Mononuclear cell (primary cell): ENCODE data around the gene EIF4EBP2. TPM values are rescaled to one million over a fixed set of nuclear protein-coding genes. Genes with fewer than 3 reads are reported as not detected.

Experiments used
- H3K27me3 ChIP-seq: 2 replicates; pipeline ENCODE4 v1.6.0; 2011; ENCODE audit warnings: low read length, control low read depth; ENCODE audit not compliant: insufficient read depth
- H3K4me1 ChIP-seq: 2 replicates; pipeline ENCODE4 v1.5.1; 2011; ENCODE audit warnings: mild to moderate bottlenecking, low read length, control low read depth; ENCODE audit not compliant: insufficient read depth
- H3K4me3 ChIP-seq: 2 replicates; pipeline ENCODE4 v1.5.1; 2011; ENCODE audit warnings: mild to moderate bottlenecking, low read length, moderate library complexity
- H3K9me3 ChIP-seq: 2 replicates; pipeline ENCODE4 v1.5.1; 2011; ENCODE audit warnings: low read depth, mild to moderate bottlenecking, control low read depth, low read length
- total RNA-seq: library from RNA; depleted of rRNA; stranded (reverse); fragments of >200 nt; gene quantifications from one replicate; pipeline ENCODE4 v1.2.3, GENCODE V29; 2012

The EIF4EBP2 gene
- total RNA-seq, 1 donor = 29.8 TPM

- no peak overlapping the region for H3K4me3 ChIP-seq
- H3K27me3 ChIP-seq = peaks cover 4% of the 10 kb centered on the region
- H3K4me1 ChIP-seq = peaks cover 12% of the 10 kb centered on the region
- no peaks in the 10 kb centered on the region for H3K9me3 ChIP-seq
These were observed 29.8 kb downstream of the EIF4EBP2 start for GRCh38 chr10:70433581-70434280.

GRCh38 chr10:70435241-70436085 is 31.5 kb downstream of the EIF4EBP2 start:
- no peaks in the 10 kb centered on the region for H3K9me3 ChIP-seq
- H3K4me1 ChIP-seq = peaks cover 16% of the 10 kb centered on the region
- peaks cover 18% of the 10 kb centered on the region for H3K27me3 ChIP-seq
- H3K4me3 ChIP-seq = no peak overlapping the region

GRCh38 chr10:70437721-70438120 is 33.8 kb downstream of the EIF4EBP2 start:
- Histone ChIP-seq H3K4me1 (peaks cover 20% of the 10 kb centered on the region), H3K4me3 (no peak overlapping the region), H3K27me3 (peaks cover 40% of the 10 kb centered on the region), H3K9me3 (no peaks in the 10 kb centered on the region)

- Histone ChIP-seq H3K9me3 (no peaks in the 10 kb centered on the region), H3K27me3 (peaks cover 45% of the 10 kb centered on the region), H3K4me3 (no peak overlapping the region), H3K4me1 (peaks cover 16% of the 10 kb centered on the region)
These were observed 36.6 kb downstream of the EIF4EBP2 start for GRCh38 chr10:70440296-70441160.

GRCh38 chr10:70441161-70441894 is 37.4 kb downstream of the EIF4EBP2 start, which contains the start of gene NODAL:
Gene NODAL, minus strand, starts transcription at chr10:70441681. Its CDS starts 14 bp downstream, at chr10:70441667.
- no peak within 1 kb of the TSS for H3K4me3 ChIP-seq
- no peaks in the 10 kb centered on the region for H3K9me3 ChIP-seq
- H3K4me1 ChIP-seq = peaks cover 16% of the 10 kb centered on the region
- H3K27me3 ChIP-seq = peaks cover 45% of the 10 kb centered on the region

GRCh38 chr10:70441895-70442309 is 38.0 kb downstream of the EIF4EBP2 start:
- no peaks in the 10 kb centered on the region for H3K9me3 ChIP-seq
- H3K4me3 ChIP-seq = no peak overlapping the region
- peaks cover 16% of the 10 kb centered on the region for H3K4me1 ChIP-seq
- H3K27me3 ChIP-seq = peaks cover 45% of the 10 kb centered on the region

- H3K27me3 ChIP-seq = peaks cover 45% of the 10 kb centered on the region
- H3K4me3 ChIP-seq = no peak overlapping the region
These were observed 38.5 kb downstream of the EIF4EBP2 start for GRCh38 chr10:70442332-70442988.

GRCh38 chr10:70444744-70445143 is 40.8 kb downstream of the EIF4EBP2 start:
- H3K27me3 ChIP-seq = peaks cover 35% of the 10 kb centered on the region
- H3K4me1 ChIP-seq = peaks cover 16% of the 10 kb centered on the region
- H3K9me3 ChIP-seq = no peaks in the 10 kb centered on the region
- no peak overlapping the region for H3K4me3 ChIP-seq

More at GRCh38 chr10:70442332-70442988, 38.5 kb downstream of the EIF4EBP2 start:
- Histone ChIP-seq H3K4me1 (peaks cover 16% of the 10 kb centered on the region), H3K9me3 (no peaks in the 10 kb centered on the region)

- Histone ChIP-seq H3K9me3 (no peaks in the 10 kb centered on the region), H3K4me1 (peaks cover 7% of the 10 kb centered on the region)
These were observed 42.0 kb downstream of the EIF4EBP2 start for GRCh38 chr10:70445718-70446657.

GRCh38 chr10:70448236-70448635 is 44.3 kb downstream of the EIF4EBP2 start:
- no peak overlapping the region for H3K4me3 ChIP-seq
- no peaks in the 10 kb centered on the region for H3K9me3 ChIP-seq
- H3K27me3 ChIP-seq = peaks cover under 1% of the 10 kb centered on the region
- H3K4me1 ChIP-seq = no peaks in the 10 kb centered on the region

More at GRCh38 chr10:70445718-70446657, 42.0 kb downstream of the EIF4EBP2 start:
- H3K4me3 ChIP-seq = no peak overlapping the region
- peaks cover 22% of the 10 kb centered on the region for H3K27me3 ChIP-seq

GRCh38 chr10:70455213-70455630 is 51.3 kb downstream of the EIF4EBP2 start:
- H3K4me3 ChIP-seq = no peak overlapping the region
- H3K4me1 ChIP-seq = peaks cover 10% of the 10 kb centered on the region
- H3K9me3 ChIP-seq = no peaks in the 10 kb centered on the region
- H3K27me3 ChIP-seq = peaks cover 26% of the 10 kb centered on the region

GRCh38 chr10:70456164-70456563 is 52.2 kb downstream of the EIF4EBP2 start:
- no peak overlapping the region for H3K4me3 ChIP-seq
- peaks cover 26% of the 10 kb centered on the region for H3K27me3 ChIP-seq
- no peaks in the 10 kb centered on the region for H3K9me3 ChIP-seq
- peaks cover 10% of the 10 kb centered on the region for H3K4me1 ChIP-seq

GRCh38 chr10:70457759-70458305 is 53.9 kb downstream of the EIF4EBP2 start:
- Histone ChIP-seq H3K4me3 (no peak overlapping the region), H3K4me1 (peaks cover 10% of the 10 kb centered on the region), H3K9me3 (no peaks in the 10 kb centered on the region), H3K27me3 (peaks cover 26% of the 10 kb centered on the region)
